Tibial artery (tissue), 4 donors: ENCODE results near the gene INO80.

Experiments
- DNase-seq, 2 donors: peaks; one replicate each; pipeline ENCODE4 v3.0.0-alpha.2; 2019
- H3K27ac ChIP-seq, 2 donors: fragments of 200-600 bp; sonication (generic) in 1 of 2; 1 replicate in 1 of 2; 2 replicates in 1 of 2; pipeline ENCODE4 v1.5.1; 2018 to 2019; ENCODE audit warnings: mild to moderate bottlenecking in 1 of 2
- H3K27me3 ChIP-seq, 2 donors: fragments of 200-600 bp; sonication (generic) in 1 of 2; one replicate each; pipeline versions ENCODE4 v1.5.1 to v1.6.0; 2016 to 2019
- H3K36me3 ChIP-seq, 3 donors: fragments of 200-600 bp; sonication (generic) in 2 of 3; one replicate each; pipeline ENCODE4 v1.5.1; 2016 to 2019; ENCODE audit warnings: mild to moderate bottlenecking in 2 of 3
- H3K4me1 ChIP-seq, 4 donors: fragments of 200-600 bp; sonication (generic) in 2 of 4; 1 replicate in 3 of 4; 2 replicates in 1 of 4; pipeline ENCODE4 v1.5.1; 2016 to 2019
- H3K4me3 ChIP-seq, 2 donors: fragments of 200-600 bp; sonication (generic) in 1 of 2; 1 replicate in 1 of 2; 2 replicates in 1 of 2; pipeline ENCODE4 v1.5.1; 2018 to 2019; ENCODE audit warnings: mild to moderate bottlenecking in 2 of 2
- H3K9me3 ChIP-seq, 3 donors: fragments of 200-600 bp; sonication (generic) in 1 of 3; one replicate each; pipeline ENCODE4 v1.5.1; 2016 to 2019
- CTCF ChIP-seq, 2 experiments: fragments of 200-600 bp in 1 of 2; fragments of 450-650 bp in 1 of 2; IDR thresholded peaks; one replicate each; pipeline ENCODE4 v1.5.1; 2017 to 2019; ENCODE audit warnings: antibody characterized with exemption in 2 of 2, mild to moderate bottlenecking in 1 of 2, moderate library complexity in 1 of 2
- intact Hi-C: fragments of 100-400 bp; cut with DNase I; formaldehyde crosslinking; loops from one replicate; pipeline ENCODE4 v1.15.0; 2023; ENCODE audit warnings: low total_unique reads

Gene INO80

GRCh38 chr15:41072013-41072412 is 44.1 kb downstream of the INO80 start:
- Histone ChIP-seq H3K4me3 (no peak overlapping the region), H3K36me3 (peaks cover 59 to 98% (median 81%) of the 10 kb centered on the region in 3 donors), H3K4me1 (no peaks in the 10 kb centered on the region), H3K9me3 (no peaks in the 10 kb centered on the region), H3K27me3 (no peaks in the 10 kb centered on the region), H3K27ac (no peak overlapping the region)
- TF ChIP-seq CTCF (IDR thresholded peaks at IDR 0.05) = no peak
- intact Hi-C loops = no loop called here
- no peak for DNase-seq

- Histone ChIP-seq H3K4me3 (no peak overlapping the region), H3K9me3 (peaks cover 3 to 12% (median 8%) of the 10 kb centered on the region in 3 donors), H3K4me1 (no peaks in the 10 kb centered on the region), H3K27ac (no peak overlapping the region), H3K36me3 (peaks cover 72 to 99% (median 92%) of the 10 kb centered on the region in 3 donors), H3K27me3 (no peaks in the 10 kb centered on the region)
- TF ChIP-seq CTCF (IDR thresholded peaks at IDR 0.05) = no peak
- DNase-seq = no peak
- intact Hi-C loops = no loop called here
Measured at GRCh38 chr15:41066516-41066915, 49.6 kb downstream of the INO80 start.

- no peaks in the 10 kb centered on the region for H3K4me1 ChIP-seq
- H3K4me3 ChIP-seq = no peak overlapping the region
- peaks cover 78 to 100% (median 94%) of the 10 kb centered on the region in 3 donors for H3K36me3 ChIP-seq
- H3K27ac ChIP-seq = no peak overlapping the region
- H3K9me3 ChIP-seq = peaks cover 3 to 12% (median 8%) of the 10 kb centered on the region in 3 donors
- no peaks in the 10 kb centered on the region for H3K27me3 ChIP-seq
- DNase-seq = no peak
- intact Hi-C loops = no loop called here
- no peak for TF ChIP-seq CTCF (IDR thresholded peaks at IDR 0.05)
Measured at GRCh38 chr15:41061667-41062066, 54.4 kb downstream of the INO80 start.

- DNase-seq = no peak
- H3K4me1 ChIP-seq = no peaks in the 10 kb centered on the region
- H3K27ac ChIP-seq = no peak overlapping the region
- no peak overlapping the region for H3K4me3 ChIP-seq
- no peak for TF ChIP-seq CTCF (IDR thresholded peaks at IDR 0.05)
- H3K9me3 ChIP-seq = peaks cover 3 to 12% (median 8%) of the 10 kb centered on the region in 3 donors
- intact Hi-C loops = no loop called here
- H3K36me3 ChIP-seq = peaks cover 78 to 100% (median 96%) of the 10 kb centered on the region in 3 donors
- H3K27me3 ChIP-seq = no peaks in the 10 kb centered on the region
Measured at GRCh38 chr15:41060505-41060904, 55.6 kb downstream of the INO80 start.

- no peaks in the 10 kb centered on the region for H3K27me3 ChIP-seq
- intact Hi-C loops = no loop called here
- H3K27ac ChIP-seq = no peak overlapping the region
- no peak overlapping the region for H3K4me3 ChIP-seq
- peaks cover 0 to 2% (median 2%) of the 10 kb centered on the region in 3 donors for H3K9me3 ChIP-seq
- no peaks in the 10 kb centered on the region for H3K4me1 ChIP-seq
- DNase-seq = no peak
- TF ChIP-seq CTCF (IDR thresholded peaks at IDR 0.05) = no peak
- H3K36me3 ChIP-seq = peaks cover 63 to 100% (median 93%) of the 10 kb centered on the region in 3 donors
Measured at GRCh38 chr15:41056810-41057209, 59.3 kb downstream of the INO80 start.

- Histone ChIP-seq H3K4me3 (no peak overlapping the region), H3K27ac (no peak overlapping the region), H3K4me1 (no peaks in the 10 kb centered on the region), H3K36me3 (peaks cover 52 to 97% (median 93%) of the 10 kb centered on the region in 3 donors), H3K9me3 (no peaks in the 10 kb centered on the region), H3K27me3 (no peaks in the 10 kb centered on the region)
- intact Hi-C loops = no loop called here
- TF ChIP-seq CTCF (IDR thresholded peaks at IDR 0.05) = no peak
- DNase-seq = no peak
Measured at GRCh38 chr15:41055706-41056105, 60.4 kb downstream of the INO80 start.
